NK-92 (cell line): Measurements from ENCODE around the gene TNS4.

Experiments used
- DNase-seq: peaks from one replicate; lab custom pipeline; 2025; ENCODE audit not compliant: unreplicated experiment; lab: John Stamatoyannopoulos, UW

Gene TNS4

DNA sequence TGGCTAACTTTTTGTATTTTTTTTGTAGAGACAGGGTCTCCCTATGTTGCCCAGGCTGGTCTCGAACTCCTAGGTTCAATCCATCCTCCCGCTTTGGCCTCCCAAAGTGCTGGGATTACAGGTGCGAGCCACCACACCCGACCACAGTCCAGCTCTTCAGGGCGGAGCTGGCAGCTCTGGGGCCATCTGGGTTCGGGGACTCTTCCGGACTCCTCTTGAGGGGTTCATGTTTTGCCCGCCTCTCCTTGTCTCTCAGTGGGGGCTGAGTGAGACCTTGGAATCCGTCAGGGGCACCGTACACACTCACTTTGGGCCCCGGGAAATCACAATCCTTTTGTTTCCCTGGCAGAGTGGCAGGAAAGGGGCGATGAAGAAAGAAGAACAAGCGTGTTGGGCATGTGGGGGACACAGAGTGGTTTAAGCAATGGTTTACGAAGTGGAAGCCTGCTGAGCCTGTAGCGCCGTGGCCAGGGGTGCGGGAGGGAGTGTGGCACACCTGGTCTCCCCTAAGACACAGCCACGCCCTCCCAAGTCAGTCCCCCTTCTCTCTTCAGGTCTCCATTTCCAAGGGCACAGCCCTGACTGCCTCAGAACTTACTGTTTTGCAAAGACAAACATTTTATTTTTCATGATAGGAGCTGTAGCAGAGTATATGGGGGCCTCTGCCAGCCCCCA lies 26.1 kb downstream of the TNS4 start:
- no peak for DNase-seq

DNA sequence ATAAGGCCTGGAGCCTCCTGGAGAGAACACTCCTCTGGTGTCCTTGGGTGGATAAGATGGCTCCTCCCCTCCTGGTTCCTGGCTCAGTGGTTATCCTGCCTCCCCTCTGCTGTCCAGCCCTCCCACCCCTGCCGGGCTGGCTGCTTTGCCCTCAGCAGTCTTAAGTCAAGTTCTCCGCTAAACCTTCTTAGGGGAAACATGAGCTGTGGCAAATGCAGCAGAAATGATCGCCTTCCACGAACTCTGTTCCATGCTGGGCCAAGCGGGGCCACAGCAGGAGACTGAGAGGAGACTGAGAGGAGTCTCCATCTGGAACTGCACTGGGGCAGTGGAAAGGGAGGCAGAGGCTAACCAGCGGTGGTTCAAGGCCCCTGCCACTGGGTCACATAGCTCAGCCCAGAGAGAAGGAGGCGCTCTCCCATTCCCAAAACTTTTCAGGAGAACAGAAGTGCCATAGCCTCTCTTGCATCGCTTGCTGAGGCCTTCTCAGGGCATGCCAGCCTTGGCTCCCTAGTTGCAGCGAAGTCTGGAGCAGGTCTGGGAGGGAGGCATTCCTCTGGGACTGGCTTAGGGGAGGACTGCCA lies 26.9 kb downstream of the TNS4 start:
- no peak for DNase-seq

DNA sequence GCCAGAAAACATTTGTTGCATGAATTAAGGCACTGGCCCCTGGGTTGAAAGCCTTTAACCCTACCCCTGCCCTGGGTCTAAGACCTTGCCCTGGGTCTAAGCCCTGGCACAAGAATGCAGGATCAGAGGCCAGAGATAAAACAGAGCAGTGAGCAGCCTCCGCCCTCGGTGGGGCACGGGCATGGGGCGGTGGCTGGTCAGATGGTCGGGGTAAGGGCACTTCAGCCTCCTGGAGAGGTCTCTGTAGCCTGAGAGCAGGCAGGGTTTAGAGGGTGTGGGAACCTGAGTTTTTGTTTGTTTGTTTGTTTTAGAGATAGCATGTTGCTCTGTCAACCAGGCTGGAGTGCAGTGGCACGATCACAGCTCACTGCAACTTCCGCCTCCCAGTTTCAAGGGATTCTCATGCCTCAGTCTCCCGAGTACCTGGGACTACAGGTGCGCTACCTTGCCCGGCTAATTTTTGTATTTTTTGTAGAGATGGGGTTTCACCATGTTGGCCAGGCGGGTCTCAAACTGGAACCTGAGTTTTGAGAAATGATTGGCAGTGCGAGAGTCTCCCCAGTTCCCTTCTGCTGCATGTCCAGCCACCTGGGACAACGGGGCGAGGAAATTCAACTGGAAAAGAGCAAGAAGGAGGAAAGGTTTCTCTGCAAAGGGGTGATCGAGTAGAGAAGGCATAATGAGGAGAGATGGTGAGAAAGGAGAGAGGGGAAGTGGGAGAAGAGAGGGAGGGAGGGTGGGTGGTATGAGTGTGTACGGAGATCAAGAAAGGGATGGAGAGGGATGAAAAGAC lies 27.7 kb downstream of the TNS4 start:
- DNase-seq, result no peak

DNA sequence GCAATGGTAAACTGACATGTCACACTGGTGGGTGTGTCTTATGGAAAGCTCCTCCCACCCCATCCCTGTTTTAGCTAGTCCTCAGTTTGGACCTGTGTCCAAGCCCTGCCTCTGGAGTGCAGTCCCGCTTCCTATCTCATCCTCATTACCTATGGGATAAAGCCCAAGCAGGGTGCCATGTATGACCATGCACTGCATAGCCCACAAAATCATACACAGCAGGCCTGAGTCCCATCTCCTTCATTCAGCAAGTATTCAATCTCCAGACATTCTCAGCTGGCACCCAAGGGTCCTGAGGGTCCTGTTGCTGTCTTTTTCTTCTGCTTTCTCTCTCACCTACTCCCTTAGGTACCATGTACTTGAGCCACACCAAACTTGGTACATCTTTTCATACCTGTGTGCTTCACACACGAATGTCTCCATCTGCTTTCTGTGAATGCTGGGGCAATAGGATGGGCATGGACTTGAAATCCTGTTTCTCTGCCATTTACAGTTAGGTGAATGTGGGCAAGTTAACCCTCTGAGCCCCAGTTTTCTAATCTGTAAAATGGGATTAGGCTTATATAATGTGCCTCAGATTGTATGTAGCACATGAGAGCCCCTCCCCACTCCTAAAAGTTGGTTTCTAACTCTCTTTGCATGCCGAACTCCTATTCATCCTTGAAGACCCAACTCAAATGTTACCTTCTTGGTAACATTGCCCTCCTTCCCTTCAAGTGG lies 28.5 kb downstream of the TNS4 start:
- no peak for DNase-seq

DNA sequence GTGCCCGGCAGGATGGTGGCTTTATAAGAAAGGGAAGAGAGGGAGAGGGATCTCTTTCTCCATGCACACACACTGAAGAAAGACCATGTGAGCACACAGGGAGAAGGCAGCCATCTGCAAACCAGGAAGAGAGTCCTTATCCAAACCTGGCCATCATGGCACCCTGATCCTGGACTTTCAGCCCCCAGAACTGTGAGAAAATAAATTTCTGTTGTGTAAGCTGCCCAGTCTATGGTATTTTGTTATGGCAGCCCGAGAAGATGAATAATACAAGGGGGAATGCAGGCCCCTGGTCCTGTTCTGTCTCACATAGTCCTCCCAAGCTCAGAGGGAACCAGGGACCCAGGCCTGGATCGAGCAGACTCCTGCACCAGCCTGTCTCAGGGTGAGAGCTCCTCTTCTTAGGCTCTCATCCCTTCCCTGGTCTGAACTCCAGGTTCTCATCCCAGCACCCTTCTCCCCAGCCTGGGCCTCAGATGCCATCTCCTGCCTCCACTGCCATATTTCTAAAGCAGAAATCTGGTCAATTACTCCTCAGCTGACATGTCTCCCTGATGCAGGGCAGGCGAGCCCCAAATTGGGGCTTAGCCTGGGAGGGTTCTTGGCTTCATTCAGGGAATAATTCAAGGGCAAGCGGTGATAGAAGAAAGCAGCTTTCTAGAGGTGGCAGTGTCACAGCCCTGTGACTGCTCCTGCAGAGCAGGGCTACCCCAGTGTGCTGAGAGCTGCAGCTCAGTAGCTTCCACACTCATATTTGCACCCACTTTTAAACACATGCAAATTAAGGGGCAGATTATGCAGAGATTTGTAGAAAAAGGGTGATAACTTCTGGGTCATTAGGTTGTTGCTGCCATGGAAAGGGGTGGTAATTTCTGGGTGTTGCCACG lies 29.3 kb downstream of the TNS4 start:
- no peak for DNase-seq

DNA sequence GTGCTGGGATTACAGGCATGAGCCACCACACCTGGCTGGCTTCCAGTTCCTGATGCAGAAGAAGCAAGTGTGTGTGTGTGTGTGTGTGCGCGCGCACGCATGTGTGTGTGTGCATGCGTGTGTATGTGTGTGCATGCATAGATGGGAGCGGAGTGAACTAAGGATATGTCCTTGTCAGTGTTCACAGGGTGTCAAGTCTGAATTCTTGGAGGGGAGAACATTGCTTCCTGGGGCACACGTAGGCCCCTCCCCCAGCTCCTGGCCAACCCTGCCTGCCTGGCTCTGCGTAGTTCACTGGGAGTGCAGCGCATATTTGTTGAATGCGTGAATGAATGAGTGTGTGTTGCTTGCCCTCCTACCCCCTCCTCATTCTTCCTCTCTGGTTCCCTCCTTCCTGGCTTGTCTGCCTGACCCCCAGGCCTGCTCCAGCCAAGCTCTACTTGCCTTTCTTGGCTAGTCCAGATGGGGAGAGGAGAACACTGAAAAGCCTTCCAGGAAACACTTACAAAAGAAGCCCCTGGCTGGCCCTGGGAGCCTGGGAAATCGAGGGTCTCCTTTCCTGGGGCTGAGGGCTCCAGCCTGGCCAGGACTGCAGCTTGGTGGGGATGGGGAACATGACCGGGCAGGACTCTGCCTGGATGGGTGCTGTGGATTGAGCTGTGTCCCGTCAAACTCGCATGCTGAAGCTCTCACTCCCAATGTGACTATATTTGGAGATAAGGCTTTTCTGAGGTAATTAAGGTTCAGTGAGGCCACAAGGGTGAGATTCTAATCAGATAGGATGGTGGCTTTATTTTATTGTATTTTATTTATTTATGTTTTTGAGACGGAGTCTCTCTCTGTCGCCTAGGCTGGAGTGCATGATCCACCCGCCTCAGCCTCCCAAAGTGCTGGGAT lies 30.2 kb downstream of the TNS4 start:
- no peak for DNase-seq

DNA sequence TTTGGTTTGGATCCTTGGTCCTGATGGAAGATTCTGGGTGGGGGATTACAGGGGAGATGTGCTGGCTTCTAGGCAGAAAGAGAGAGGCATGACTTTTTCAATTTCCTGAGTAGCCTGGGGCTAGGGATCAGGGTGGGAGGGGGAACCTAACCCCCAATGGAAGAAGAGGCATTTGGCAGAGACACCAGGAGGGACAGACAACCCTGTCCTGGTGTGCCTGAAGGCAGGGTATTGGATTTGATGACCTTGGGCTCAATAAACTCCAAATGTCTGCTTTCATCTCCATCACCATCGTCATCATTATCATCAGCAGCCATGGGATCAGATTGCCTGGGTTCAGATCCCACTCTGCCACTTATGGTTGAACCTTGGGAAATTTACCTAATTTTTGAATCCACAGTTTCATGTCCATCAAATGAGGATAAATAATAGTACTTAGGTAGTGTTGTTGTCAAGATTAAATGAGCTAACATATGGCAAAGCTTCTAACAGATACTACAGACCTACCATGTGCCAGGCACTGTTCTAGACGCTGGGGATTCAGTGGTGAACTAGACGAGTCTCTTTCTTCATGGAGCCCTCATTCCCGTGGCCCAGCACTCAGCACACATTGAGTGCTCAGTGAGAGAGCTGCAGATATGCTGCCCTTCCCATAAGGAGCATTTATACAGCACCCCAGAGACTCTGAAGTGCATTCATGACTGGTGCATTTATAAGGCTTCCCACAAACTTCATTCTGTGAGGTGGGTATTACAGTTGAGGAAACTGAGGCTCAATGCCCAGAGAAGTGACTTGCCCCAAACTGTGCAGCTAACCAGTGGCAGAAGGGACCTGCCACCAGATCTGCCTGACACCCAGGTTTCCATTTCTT lies 31.4 kb downstream of the TNS4 start:
- no peak for DNase-seq

DNA sequence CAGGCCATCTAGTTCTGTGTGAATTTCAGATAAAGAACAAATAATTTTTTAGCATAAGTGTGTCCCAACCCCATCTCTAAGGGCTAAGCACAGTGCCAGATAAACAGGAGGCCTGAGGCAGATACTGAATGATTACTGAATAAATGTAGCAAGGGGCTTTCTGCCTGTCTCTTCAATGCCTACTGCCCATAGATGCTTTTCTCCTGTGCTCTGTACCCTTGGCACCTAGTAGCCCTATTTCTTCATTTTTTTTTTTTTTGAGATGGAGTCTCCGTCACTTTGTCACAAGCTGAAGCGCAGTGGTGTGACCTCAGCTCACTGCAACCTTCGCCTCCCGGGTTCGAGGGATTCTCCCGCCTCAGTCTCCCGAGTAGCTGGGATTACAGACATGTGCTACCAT lies 32.9 kb downstream of the TNS4 start:
- DNase-seq, result no peak

DNA sequence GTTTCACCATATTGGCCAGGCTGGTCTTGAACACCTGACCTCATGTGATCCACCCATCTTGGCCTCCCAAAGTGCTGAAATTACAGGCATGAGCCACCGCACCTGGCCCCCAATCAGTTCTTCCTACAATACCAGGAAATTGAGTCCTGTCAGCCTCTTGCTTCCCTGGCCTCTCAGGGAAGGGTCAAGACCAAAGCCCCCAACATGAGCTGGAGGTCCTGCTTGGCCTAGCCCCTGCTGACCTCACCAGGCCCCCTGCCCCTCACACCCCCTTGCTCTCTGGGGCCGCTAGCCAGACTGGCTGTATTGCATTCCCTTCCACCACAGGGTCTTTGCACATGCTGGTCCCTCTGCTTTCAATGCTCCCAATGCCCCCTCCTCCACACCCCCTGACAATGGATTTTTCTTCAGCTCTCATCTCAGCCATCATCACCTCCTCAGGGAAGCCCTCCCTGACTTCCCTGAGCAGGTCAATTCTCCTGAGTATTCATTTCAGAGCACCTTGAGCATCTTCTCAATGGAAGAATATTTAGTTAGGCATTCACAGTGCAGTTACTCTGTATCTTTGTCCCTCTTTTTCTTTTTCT lies 34.0 kb downstream of the TNS4 start:
- no peak for DNase-seq

DNA sequence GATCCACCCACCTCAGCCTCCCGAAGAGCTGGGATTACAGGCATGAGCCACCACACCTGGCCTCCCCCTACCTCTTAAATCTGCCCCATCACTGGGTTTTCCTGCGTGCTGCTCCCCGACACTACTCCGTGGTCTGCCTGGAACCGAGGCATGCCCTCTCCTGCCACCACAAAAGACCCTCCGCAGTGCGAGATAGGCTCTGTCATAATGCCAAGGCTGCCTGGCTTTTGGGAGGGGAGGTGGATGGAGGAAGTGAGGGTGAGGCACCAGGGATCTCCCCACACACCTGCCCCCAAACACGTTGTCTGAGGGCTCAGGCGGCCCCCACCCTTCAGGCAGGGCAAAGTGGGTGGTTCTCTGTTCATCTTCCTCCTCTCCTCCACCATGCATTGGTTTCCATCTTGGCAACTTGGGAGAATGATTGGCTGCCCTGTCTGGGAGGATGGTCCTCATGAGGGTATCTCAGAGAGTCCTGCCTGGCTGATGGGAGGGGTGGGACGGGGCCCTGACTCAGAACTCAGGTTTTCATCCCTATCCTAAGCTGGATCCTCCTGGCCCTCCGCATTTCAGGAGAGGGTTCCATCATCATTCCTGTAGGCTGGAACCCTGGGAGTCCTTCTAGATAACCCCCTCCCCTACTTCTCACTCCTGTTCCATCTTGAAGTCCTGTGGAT lies 35.0 kb downstream of the TNS4 start:
- DNase-seq, result no peak

DNA sequence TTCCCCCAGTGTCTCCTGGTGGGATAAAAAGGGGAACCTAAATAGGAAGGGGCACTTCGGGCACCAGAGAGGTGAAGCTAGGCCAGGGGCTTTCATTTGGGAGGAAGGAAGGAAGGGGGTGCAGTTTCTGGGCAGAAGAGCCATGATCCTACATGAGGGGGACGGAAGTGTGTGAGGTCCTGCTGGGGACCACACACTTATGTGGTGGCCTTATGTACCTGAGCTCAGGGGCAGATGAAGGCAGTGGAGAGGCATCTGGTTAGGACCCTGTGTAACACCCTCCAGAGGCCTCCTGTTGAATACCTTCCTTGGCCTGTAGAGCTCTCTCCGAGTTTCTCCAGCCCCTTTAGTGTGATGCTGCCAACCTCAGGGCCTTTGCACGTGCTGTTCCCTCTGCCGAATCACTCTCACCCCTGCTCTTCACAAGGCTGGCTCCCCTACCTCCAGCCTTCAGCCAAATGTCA lies 37.0 kb downstream of the TNS4 start:
- DNase-seq, result no peak

DNA sequence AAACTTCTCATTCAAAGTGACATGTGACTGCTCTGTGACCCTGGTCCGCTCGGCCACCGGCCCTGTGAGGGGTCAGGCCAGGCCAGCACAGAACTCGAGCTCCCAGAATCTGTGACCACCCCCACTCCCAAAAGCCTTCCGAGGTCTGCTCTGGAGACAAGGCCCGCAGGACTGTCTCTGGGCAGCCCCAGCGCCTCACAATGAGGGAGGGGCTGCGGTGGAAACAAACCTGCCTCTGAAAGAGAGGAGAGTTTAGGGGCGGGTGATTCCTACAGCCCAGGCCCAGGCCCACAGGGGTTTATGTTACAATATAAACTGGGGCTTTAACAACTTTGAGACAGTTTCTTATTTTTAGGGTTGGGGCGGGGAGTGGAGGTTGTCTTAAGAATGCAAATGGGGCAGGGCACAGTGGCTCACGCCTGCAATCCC lies 38.3 kb downstream of the TNS4 start:
- DNase-seq, result no peak

DNA sequence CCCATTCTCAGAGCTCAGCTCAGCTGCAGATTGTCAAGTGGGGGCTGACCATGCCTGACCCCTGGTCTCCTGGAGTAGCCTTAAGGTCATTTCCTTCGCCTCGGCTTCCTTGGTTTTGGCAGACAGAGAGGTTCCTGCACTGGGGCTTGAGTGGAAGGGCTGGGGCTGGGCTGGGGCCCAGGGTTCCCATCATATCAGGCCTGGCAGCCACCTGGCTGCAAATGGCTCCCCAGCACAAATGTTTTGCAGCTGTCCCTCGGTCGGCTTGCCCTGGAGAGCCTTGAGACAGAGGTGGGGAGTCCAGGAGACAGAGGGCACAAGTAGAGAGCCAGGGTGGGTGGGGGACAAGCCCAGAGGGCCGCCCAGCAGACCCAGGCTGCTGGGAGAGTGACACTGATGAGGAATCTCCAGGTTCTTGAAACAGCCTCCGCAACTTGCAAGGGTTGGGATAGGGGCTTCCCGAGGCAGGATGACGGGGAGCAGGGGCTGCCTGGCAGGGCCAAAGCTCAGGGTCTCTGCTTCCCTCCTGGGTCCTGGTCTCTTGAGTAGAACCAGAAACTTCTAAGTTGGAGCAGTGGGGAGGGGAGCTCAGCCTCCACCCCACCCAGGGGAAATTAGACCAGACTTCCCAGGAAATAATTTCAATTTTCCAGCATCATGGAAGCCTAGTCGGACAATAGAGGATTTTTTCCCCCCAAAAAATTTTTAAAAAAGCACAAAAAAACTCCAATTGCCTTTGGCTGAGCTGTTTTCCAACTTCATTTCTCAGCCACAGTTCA lies 38.9 kb downstream of the TNS4 start:
- no peak for DNase-seq

DNA sequence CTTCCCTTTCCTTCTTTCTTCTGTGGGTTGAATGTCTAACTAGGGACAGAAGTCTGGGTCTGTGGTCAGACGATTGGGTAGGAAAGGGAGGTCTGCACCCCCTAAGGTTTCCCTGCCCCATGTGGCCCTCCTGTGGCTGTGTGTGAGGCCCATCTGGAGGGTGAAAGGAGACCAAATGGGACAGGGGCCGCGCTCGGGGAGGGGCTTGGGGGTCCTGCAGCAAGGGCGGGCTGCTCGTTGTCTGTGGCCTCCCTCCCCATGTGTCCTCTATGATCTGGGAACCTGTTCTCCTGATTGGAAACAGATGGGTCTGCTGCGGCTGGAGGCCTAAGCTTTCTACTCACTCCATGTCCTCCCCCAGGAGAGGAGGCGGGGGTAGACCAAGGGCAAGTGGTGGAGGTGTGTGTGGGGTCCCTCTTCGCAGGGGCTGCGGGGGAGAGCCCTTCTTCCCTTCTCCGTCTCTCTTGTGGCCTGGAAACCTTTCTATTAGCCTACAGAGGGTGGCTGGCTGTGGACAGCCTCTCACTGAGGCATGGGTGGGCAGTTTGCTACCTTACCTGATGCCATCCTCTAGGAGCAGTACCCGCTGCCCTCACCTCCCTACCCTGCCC lies 39.6 kb downstream of the TNS4 start:
- no peak for DNase-seq

DNA sequence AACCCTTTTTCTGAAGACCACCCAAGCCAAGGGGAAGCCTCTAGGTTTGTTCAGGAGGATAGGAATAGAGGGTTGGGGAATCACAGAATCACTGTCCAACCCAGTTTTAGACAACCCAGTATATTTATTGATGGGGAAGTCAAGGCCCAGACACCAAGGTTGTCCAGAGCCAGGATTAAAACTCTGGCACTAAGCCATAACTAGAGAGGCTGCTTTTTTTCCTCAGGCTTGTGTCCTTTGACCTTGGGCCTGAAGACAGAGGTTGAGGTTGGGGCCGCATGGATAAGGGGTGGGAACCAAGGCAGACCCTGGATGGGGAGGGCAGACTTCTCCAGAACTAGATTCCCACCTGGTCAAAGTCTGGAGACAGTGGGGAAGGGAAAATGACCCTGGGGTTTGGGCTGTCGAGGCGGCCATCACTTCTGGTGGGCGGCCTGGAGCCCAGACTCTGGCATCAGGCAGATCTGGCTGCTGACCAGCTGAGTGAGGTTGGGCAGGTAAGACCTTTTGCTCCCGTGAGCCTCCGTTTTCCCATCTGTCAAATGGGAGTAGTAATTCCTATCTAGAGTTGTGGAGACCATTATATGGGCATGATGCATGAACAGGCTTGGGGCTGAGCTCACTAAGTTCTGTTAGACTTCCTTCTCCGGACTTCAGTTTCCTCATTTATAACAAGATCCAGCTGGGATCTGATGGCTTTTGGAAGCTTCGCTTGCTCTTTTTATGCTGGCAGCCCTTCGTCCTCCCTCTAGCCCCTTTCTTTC lies 40.3 kb downstream of the TNS4 start:
- no peak for DNase-seq

DNA sequence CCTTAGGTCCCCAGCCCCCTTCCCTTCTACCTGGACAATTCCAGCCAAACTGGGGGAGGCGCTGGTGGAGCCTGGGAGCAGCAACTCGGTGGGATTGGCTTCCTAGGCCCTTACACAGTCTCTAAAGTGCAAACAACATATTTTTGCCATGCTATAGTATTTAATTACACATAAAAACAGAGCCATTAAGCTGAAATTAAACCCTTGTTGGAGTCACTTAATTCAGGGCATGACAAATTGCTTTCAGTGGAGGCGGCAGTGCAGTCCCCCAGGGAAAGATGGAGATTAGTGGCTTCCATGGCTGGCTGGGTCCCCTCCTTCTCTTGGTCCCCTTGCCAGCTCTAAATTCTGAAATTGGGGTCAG lies 40.8 kb downstream of the TNS4 start:
- DNase-seq, result no peak
